ENCODE data around the gene INO80.
"Not testable (repeated sequence)": the region's sequence is repeated elsewhere in the genome, so short reads cannot be mapped to it uniquely, and the experiment has no call there.

The INO80 gene

GRCh38 chr15:40974879-40975278 lies 141.2 kb downstream of the INO80 start:
- Mint-ChIP-seq H3K4me1 (ENCODE audit: low read depth in 2 of 2) (no peaks in the 10 kb centered on the region), H3K4me3 (no peak overlapping the region), H3K36me3 (ENCODE audit: insufficient read depth) (peaks cover 22% of the 10 kb centered on the region), H3K27me3 (no peaks in the 10 kb centered on the region), H3K9me3 (no peaks in the 10 kb centered on the region), H3K27ac (peak overlapping the region in 1 of 2 donors; percentile 59)
- DNase-seq (no peak), ATAC-seq (replicated peaks) (no peak)

- ATAC-seq (replicated peaks) = no peak
- no peak overlapping the region for H3K4me3 Mint-ChIP-seq
These were observed 146.7 kb downstream of the INO80 start for GRCh38 chr15:40969363-40969762.

GRCh38 chr15:40968290-40969085 lies 147.6 kb downstream of the INO80 start:
- H3K4me1 Mint-ChIP-seq (ENCODE audit: low read depth in 2 of 2) = no peaks in the 10 kb centered on the region
- peaks cover 12 to 28% of the 10 kb centered on the region in 2 donors for H3K27me3 Mint-ChIP-seq
- H3K27ac Mint-ChIP-seq = no peak overlapping the region
- H3K36me3 Mint-ChIP-seq (ENCODE audit: insufficient read depth) = peaks cover 5% of the 10 kb centered on the region
- ATAC-seq (replicated peaks) (no peak), DNase-seq (no peak)
- H3K4me3 Mint-ChIP-seq = no peak overlapping the region
- H3K9me3 Mint-ChIP-seq = no peaks in the 10 kb centered on the region

More at GRCh38 chr15:40969363-40969762, 146.7 kb downstream of the INO80 start:
- no peaks in the 10 kb centered on the region for H3K9me3 Mint-ChIP-seq
- H3K27me3 Mint-ChIP-seq = peaks cover 4 to 19% of the 10 kb centered on the region in 2 donors
- H3K4me1 Mint-ChIP-seq (ENCODE audit: low read depth in 2 of 2) = no peaks in the 10 kb centered on the region
- no peak for DNase-seq
- peaks cover 5% of the 10 kb centered on the region for H3K36me3 Mint-ChIP-seq (ENCODE audit: insufficient read depth)
- H3K27ac Mint-ChIP-seq = no peak overlapping the region

- no peak for ATAC-seq (replicated peaks)
These were observed 151.4 kb downstream of the INO80 start for GRCh38 chr15:40964634-40965033.

GRCh38 chr15:40964006-40964405 lies 152.1 kb downstream of the INO80 start:
- ATAC-seq (replicated peaks) = no peak

More at GRCh38 chr15:40964634-40965033, 151.4 kb downstream of the INO80 start:
- H3K27me3 Mint-ChIP-seq = peaks cover 19 to 47% of the 10 kb centered on the region in 2 donors
- H3K9me3 Mint-ChIP-seq = no peaks in the 10 kb centered on the region
- H3K27ac Mint-ChIP-seq = no peak overlapping the region
- H3K4me1 Mint-ChIP-seq (ENCODE audit: low read depth in 2 of 2) = peaks cover 0 to 6% of the 10 kb centered on the region in 2 donors
- no peak for DNase-seq
- H3K36me3 Mint-ChIP-seq (ENCODE audit: insufficient read depth) = no peaks in the 10 kb centered on the region
- H3K4me3 Mint-ChIP-seq = no peak overlapping the region

GRCh38 chr15:40963201-40963600 lies 152.9 kb downstream of the INO80 start:
- no peak overlapping the region for H3K27ac Mint-ChIP-seq
- ATAC-seq (replicated peaks) (no peak), DNase-seq (no peak)
- H3K4me3 Mint-ChIP-seq = no peak overlapping the region
- no peaks in the 10 kb centered on the region for H3K9me3 Mint-ChIP-seq
- peaks cover 26 to 57% of the 10 kb centered on the region in 2 donors for H3K27me3 Mint-ChIP-seq
- H3K36me3 Mint-ChIP-seq (ENCODE audit: insufficient read depth) = no peaks in the 10 kb centered on the region
- peaks cover 0 to 7% of the 10 kb centered on the region in 2 donors for H3K4me1 Mint-ChIP-seq (ENCODE audit: low read depth in 2 of 2)

More at GRCh38 chr15:40964006-40964405, 152.1 kb downstream of the INO80 start:
- Mint-ChIP-seq H3K36me3 (ENCODE audit: insufficient read depth) (no peaks in the 10 kb centered on the region), H3K4me3 (no peak overlapping the region), H3K9me3 (no peaks in the 10 kb centered on the region), H3K4me1 (ENCODE audit: low read depth in 2 of 2) (peaks cover 0 to 7% of the 10 kb centered on the region in 2 donors), H3K27me3 (peaks cover 19 to 49% of the 10 kb centered on the region in 2 donors), H3K27ac (no peak overlapping the region)
- no peak for DNase-seq

GRCh38 chr15:40962317-40962716 lies 153.8 kb downstream of the INO80 start:
- H3K36me3 Mint-ChIP-seq (ENCODE audit: insufficient read depth); ATAC-seq (replicated peaks); H3K9me3 Mint-ChIP-seq; H3K4me1 Mint-ChIP-seq (ENCODE audit: low read depth in 2 of 2); H3K27ac Mint-ChIP-seq; H3K4me3 Mint-ChIP-seq; DNase-seq: not testable (repeated sequence)
- peaks cover 28 to 62% of the 10 kb centered on the region in 2 donors for H3K27me3 Mint-ChIP-seq

- H3K27ac Mint-ChIP-seq; DNase-seq; H3K4me3 Mint-ChIP-seq; H3K36me3 Mint-ChIP-seq (ENCODE audit: insufficient read depth); H3K4me1 Mint-ChIP-seq (ENCODE audit: low read depth in 2 of 2); H3K9me3 Mint-ChIP-seq; ATAC-seq (replicated peaks): not testable (repeated sequence)
- peaks cover 28 to 62% of the 10 kb centered on the region in 2 donors for H3K27me3 Mint-ChIP-seq
These were observed 154.3 kb downstream of the INO80 start for GRCh38 chr15:40961740-40962139.

GRCh38 chr15:40960925-40961324 lies 155.2 kb downstream of the INO80 start:
- Mint-ChIP-seq H3K4me1 (ENCODE audit: low read depth in 2 of 2) (peaks cover 0 to 7% of the 10 kb centered on the region in 2 donors), H3K4me3 (no peak overlapping the region), H3K9me3 (no peaks in the 10 kb centered on the region), H3K27me3 (peaks cover 28 to 56% of the 10 kb centered on the region in 2 donors), H3K36me3 (ENCODE audit: insufficient read depth) (no peaks in the 10 kb centered on the region), H3K27ac (no peak overlapping the region)
- no peak for DNase-seq
- ATAC-seq (replicated peaks) = no peak

- no peak overlapping the region for H3K4me3 Mint-ChIP-seq
- peak overlapping the region in 1 of 2 donors; percentile 45 for H3K27ac Mint-ChIP-seq
- no peak for ATAC-seq (replicated peaks)
- no peak for DNase-seq
- H3K36me3 Mint-ChIP-seq (ENCODE audit: insufficient read depth) = no peaks in the 10 kb centered on the region
- H3K27me3 Mint-ChIP-seq = peaks cover 28 to 50% of the 10 kb centered on the region in 2 donors
- peaks cover 0 to 7% of the 10 kb centered on the region in 2 donors for H3K4me1 Mint-ChIP-seq (ENCODE audit: low read depth in 2 of 2)
- no peaks in the 10 kb centered on the region for H3K9me3 Mint-ChIP-seq
These were observed 155.8 kb downstream of the INO80 start for GRCh38 chr15:40960151-40960885.

GRCh38 chr15:40959331-40960141 lies 156.5 kb downstream of the INO80 start:
- H3K36me3 Mint-ChIP-seq (ENCODE audit: insufficient read depth) = peaks cover 3% of the 10 kb centered on the region
- H3K27me3 Mint-ChIP-seq = peaks cover 25 to 45% of the 10 kb centered on the region in 2 donors
- ATAC-seq (replicated peaks) = no peak
- H3K4me1 Mint-ChIP-seq (ENCODE audit: low read depth in 2 of 2) = peaks cover 0 to 7% of the 10 kb centered on the region in 2 donors
- DNase-seq = no peak
- no peak overlapping the region for H3K4me3 Mint-ChIP-seq
- H3K9me3 Mint-ChIP-seq = no peaks in the 10 kb centered on the region
- peak overlapping the region in 1 of 2 donors; percentile 45 for H3K27ac Mint-ChIP-seq

GRCh38 chr15:40958723-40959122 lies 157.4 kb downstream of the INO80 start:
- Mint-ChIP-seq H3K4me1 (ENCODE audit: low read depth in 2 of 2) (peaks cover 6 to 10% of the 10 kb centered on the region in 2 donors), H3K9me3 (no peaks in the 10 kb centered on the region), H3K27ac (no peak overlapping the region), H3K36me3 (ENCODE audit: insufficient read depth) (peaks cover 3% of the 10 kb centered on the region), H3K4me3 (no peak overlapping the region), H3K27me3 (peaks cover 18 to 37% of the 10 kb centered on the region in 2 donors)
- DNase-seq (no peak), ATAC-seq (replicated peaks) (no peak)

GRCh38 chr15:40958146-40958545 lies 157.9 kb downstream of the INO80 start:
- ATAC-seq (replicated peaks) (no peak), DNase-seq (no peak)
- Mint-ChIP-seq H3K4me1 (ENCODE audit: low read depth in 2 of 2) (peaks cover 11 to 12% of the 10 kb centered on the region in 2 donors), H3K27ac (no peak overlapping the region), H3K27me3 (peaks cover 12 to 31% of the 10 kb centered on the region in 2 donors), H3K36me3 (ENCODE audit: insufficient read depth) (peaks cover 4% of the 10 kb centered on the region), H3K9me3 (no peaks in the 10 kb centered on the region), H3K4me3 (no peak overlapping the region)

All from effector memory CD8-positive, alpha-beta T cell (primary cell).